HG03045 (cell line): ENCODE data around the gene LDHAL6A.
"Not testable (repeated sequence)": the region's sequence is repeated elsewhere in the genome, so short reads cannot be mapped to it uniquely, and the experiment has no call there.

ENCODE experiments used
- ATAC-seq: cut with Tn5 transposase; IDR thresholded peaks from one replicate; pipeline ENCODE4 v1.9.1; 2021; ENCODE audit warnings: mild to moderate bottlenecking, moderate library complexity; ENCODE audit not compliant: unreplicated experiment

LDHAL6A gene

GRCh38 chr11:18455686-18456372, at the start of gene LDHAL6A:
Gene LDHAL6A, plus strand, starts transcription at chr11:18455856. Its CDS starts 825 bp downstream, at chr11:18456681.
- no peak for ATAC-seq

DNA sequence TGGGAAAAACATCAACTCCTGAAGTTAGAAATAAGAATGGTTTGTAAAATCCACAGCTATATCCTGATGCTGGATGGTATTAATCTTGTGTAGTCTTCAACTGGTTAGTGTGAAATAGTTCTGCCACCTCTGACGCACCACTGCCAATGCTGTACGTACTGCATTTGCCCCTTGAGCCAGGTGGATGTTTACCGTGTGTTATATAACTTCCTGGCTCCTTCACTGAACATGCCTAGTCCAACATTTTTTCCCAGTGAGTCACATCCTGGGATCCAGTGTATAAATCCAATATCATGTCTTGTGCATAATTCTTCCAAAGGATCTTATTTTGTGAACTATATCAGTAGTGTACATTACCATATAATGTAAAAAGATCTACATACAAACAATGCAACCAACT, 48.3 kb upstream of the LDHAL6A start:
- ATAC-seq = not testable (repeated sequence)

DNA sequence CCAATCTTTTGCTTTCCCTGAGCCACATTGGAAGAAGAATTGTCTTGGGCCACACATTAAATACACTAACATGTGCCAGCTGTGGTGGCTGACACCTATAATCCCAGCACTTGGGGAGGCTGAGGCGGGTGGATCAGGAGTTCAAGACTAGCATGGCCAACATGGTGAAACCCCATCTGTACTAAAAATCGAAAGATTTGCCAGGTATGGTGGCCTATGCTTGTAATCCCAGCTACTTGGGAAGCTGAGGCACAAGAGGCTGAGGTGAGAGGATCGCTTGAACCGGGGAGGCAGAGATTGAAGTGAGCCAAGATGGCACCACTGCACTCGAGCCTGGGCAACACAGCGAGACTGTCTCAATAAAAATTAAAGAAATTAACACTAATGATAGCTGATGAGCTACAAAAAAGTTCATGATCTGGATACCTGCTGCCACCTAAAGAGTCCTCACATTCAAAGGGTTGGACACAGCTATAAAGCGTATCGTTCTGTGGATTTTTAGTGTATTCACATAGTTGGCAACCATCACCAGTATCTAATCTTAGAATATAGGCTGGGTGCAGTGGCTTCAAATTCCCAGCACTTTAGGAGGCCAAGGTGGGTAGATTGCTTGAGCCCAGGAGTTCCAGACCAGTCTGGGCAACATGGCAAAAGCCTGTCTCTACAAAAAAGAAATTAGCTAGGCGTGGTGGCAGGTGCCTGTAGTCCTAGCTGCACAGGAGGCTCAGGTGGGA, 46.9 kb upstream of the LDHAL6A start:
- no peak for ATAC-seq

- no peak for ATAC-seq
Measured at GRCh38 chr11:18416459-18416858, 39.2 kb upstream of the LDHAL6A start.

- no peak for ATAC-seq
Measured at GRCh38 chr11:18419040-18419439, 36.6 kb upstream of the LDHAL6A start.

DNA sequence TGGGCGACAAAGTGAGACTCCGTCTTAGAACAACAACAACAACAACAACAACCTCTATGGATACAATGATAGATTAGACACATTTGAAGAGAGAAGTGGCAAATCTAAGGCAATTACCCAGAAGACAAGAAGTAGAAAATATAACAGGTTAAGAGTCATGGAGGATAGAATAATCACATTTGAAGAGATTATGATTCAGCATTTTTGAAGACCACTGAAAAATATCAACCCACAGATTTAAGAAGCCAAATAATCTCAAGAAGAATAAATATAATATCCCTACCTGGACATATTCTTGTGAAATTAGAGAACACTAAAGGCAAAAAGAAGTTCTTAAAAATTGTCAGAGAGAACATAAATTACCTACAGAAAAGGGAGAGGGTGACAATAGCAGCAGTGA, 35.6 kb upstream of the LDHAL6A start:
- no peak for ATAC-seq

- ATAC-seq = no peak
Measured at GRCh38 chr11:18427240-18427639, 28.4 kb upstream of the LDHAL6A start.

DNA sequence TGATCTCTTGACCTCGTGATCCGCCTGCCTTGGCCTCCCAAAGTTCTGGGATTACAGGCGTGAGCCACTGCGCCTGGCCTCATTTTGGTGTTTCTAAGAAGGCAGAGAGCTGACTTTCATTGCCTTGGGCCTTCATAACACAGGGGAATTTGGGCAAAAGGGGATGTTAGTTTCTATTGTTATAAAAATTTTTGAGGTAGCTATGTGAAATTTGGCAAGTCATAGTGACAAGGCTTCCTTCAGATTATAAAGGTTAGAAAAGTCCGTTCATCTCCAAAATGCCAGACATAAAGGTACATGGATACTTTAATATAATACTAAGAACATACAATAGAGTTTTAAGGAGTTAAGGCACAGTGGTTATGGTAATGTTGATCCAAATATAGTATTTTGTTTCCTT, 26.3 kb upstream of the LDHAL6A start:
- ATAC-seq = no peak

- no peak for ATAC-seq
Measured at GRCh38 chr11:18438691-18439090, 17.0 kb upstream of the LDHAL6A start.

GRCh38 chr11:18449251-18449650, 6.4 kb upstream of the LDHAL6A start:
- no peak for ATAC-seq

GRCh38 chr11:18452927-18453326, 2.7 kb upstream of the LDHAL6A start:
- ATAC-seq = no peak

DNA sequence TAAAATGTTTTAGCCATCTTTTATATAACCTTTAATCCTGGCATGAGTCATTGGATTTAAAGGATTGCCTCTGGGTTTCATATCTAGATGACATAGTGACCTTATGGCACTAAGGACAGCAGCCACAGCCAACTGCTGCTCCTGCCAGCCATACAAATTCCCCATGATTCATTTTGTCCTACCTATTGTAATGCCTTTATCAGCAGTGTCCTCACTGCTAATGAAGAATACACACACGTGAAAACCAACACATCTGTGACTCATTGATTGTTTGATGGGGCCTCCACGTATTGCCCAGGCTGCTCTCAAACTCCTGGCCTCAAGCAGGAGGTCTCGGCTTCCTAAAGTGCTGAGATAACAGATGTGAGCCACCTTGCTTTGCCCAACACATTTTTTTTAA, 1.8 kb downstream of the LDHAL6A start:
- no peak for ATAC-seq

DNA sequence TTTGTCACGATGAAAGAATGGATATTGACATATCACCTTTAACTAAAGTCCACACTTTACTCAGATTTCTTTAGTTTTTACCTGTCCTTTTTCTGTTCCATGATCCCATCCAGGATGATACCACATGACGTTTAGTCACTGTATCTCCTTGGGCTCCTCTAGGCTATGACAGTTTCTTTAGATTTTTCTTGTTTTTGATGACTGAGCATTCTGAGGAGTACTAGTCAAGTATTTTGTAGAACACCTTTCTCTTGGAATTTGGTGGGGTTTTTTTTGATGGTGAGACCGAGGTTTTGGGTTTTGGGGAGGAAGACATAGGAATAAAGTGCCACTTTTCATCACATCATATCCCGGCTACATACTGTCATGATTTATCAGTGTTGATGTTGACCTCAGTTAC, 4.0 kb downstream of the LDHAL6A start:
- ATAC-seq = no peak

DNA sequence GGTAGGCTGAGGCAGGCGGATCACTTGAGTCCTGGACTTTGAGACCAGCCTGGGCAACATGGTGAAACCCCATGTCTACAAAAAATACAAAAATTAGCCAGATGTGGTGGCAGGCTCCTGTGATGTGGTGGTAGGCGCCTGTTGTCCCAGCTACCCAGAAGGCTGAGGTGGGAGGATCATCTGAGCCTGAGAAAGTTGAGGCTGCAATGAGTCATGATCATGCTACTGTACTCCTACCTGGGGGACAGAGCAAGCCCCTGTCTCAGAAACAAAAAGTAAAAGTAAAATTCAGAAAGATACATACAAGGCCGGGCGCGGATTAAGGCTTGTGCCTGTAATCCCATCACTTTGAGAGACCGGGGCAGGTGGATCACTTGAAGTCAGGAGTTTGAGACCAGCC, 6.3 kb downstream of the LDHAL6A start:
- ATAC-seq = no peak

DNA sequence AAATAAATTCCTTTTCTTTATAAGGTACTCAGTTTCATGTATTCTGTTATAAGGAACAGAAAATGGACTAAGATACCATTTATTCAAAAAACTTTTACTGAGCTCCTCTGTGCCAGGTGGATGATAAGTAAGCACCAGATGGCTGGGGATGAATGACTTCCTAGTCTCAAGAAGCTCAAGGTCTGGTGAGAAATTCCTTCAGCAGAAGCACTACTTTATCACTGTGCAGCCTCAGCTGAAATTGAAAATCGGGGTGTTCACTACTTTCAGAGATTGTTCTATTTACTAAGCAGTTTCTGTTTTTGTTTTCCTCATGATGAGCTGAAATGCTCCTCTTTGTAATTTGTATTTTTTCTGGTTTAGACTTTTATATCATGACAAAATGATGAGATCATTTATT, 7.8 kb downstream of the LDHAL6A start:
- ATAC-seq = no peak

GRCh38 chr11:18466402-18466801, 10.7 kb downstream of the LDHAL6A start:
- ATAC-seq = no peak

DNA sequence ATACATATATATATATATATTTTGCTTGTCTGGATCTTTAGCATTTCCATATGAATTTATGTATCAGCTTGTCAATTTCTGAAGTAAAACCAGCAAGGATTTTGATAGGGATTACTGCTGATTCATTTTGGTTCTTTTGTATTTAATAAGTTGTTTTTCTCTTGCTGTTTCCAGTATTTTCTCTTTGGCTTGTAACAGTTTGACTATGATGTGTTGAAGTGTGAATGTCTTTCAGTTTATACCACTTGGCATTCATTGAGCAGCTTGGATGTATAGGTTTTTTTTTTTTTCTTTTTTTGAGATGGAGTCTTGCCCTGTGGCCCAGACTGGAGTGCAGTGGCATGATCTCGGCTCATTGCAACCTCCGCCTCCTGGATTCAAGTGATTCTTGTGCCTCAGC, 12.4 kb downstream of the LDHAL6A start:
- ATAC-seq = no peak

DNA sequence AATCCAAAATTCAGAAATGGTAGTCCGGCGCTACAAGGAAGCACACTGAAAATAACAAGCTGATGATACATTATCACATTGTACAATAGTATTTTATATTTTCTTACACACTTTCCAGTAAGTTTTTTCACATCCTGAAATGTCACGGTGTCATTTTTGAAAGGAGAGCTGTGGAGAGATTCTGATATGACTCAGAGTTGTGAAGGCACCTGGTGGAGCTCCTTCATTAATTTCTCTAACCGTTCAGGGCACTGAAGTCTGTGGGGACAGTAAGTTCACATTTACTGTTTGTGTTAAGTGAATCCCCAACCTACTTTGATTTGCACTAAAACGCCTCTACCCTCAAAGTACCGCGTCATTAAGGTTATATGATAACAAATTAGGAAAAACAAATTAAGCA, 13.3 kb downstream of the LDHAL6A start:
- no peak for ATAC-seq

DNA sequence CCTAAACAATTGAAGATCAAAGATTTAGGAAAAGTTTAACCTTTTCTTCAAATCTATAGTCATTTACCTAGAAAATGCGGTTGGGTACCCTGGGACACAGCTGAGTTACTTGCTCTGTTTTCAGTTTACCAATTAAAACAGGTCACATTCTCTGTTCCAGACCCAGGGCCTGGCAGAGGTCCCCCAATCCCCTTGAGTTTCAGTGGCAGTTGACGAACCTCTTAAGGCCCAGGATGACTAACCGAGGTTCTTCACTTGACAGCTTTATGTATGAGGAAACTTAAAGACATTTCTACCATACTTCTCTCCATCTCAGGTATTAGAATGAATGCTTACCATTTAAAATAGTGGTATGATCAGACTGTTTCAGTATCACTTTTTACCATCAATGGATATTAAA, 16.3 kb downstream of the LDHAL6A start:
- ATAC-seq = no peak

- no peak for ATAC-seq
Measured at GRCh38 chr11:18472587-18472986, 16.9 kb downstream of the LDHAL6A start.

GRCh38 chr11:18479063-18479462, 23.4 kb downstream of the LDHAL6A start:
- ATAC-seq = no peak

GRCh38 chr11:18485913-18486528, 30.4 kb downstream of the LDHAL6A start:
- ATAC-seq = no peak
